Ishikawa (cell line): ENCODE data around the gene SNORC.

Experiments used
- CEBPB ChIP-seq: IDR thresholded peaks from 2 replicates; pipeline ENCODE4 v1.6.1; 2012
- CREB1 ChIP-seq: IDR thresholded peaks from 2 replicates; pipeline ENCODE4 v1.6.1; 2012; ENCODE audit warnings: low read depth
- NFIC ChIP-seq: IDR thresholded peaks from 2 replicates; pipeline ENCODE4 v1.6.1; 2012
- RAD21 ChIP-seq: IDR thresholded peaks from 2 replicates; pipeline ENCODE4 v1.6.1; 2012; ENCODE audit warnings: low read depth
- TAF1 ChIP-seq: IDR thresholded peaks from 2 replicates; pipeline ENCODE4 v1.6.1; 2012; ENCODE audit warnings: low read depth, mild to moderate bottlenecking
- TCF12 ChIP-seq: IDR thresholded peaks from 2 replicates; pipeline ENCODE4 v1.6.1; 2012; ENCODE audit warnings: low read depth
- TEAD4 ChIP-seq: IDR thresholded peaks from 2 replicates; pipeline ENCODE4 v1.6.1; 2012
- YY1 ChIP-seq: IDR thresholded peaks from 2 replicates; pipeline ENCODE4 v1.6.1; 2012; ENCODE audit warnings: low read depth
- TF ChIP-seq, protein P1 (sequence below): IDR thresholded peaks from 2 replicates; pipeline ENCODE4 v1.6.1; 2012; ENCODE audit warnings: low read depth, mild to moderate bottlenecking
- TF ChIP-seq, protein P2 (sequence below): IDR thresholded peaks from 2 replicates; pipeline ENCODE4 v1.6.1; 2012

DNA sequence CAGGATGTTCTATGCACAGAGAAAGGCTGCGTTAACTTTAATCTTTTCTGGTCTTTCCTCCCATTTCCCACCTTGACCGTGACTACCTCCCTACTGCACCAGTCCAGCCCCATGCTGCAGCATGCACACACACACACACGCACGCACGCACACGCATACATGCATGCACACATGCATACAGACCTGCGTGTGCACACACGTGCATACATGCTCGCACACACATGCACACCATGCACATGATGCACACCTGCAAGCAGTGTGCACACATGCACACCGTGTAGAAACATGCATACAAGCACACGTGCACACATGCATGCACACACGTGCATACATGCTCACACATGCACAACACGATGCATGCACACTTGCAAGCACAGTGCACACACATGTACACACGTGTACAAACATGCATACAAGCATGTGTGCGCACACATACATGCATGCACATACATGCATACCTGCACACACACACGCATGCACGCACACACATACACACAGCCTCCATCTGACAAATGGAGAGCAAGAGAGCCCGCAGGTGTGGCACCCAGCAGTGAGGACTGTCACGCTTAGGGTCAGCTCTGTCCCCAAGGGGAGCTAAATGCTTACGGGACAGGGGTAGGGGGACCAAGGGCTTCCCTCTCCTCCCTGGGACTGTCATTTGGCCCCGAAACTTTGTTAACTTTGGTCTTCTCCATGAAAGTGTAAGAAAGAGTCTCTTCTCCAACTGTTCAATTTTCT is 18.2 kb downstream of the SNORC start:
- TF ChIP-seq, protein P1, sequence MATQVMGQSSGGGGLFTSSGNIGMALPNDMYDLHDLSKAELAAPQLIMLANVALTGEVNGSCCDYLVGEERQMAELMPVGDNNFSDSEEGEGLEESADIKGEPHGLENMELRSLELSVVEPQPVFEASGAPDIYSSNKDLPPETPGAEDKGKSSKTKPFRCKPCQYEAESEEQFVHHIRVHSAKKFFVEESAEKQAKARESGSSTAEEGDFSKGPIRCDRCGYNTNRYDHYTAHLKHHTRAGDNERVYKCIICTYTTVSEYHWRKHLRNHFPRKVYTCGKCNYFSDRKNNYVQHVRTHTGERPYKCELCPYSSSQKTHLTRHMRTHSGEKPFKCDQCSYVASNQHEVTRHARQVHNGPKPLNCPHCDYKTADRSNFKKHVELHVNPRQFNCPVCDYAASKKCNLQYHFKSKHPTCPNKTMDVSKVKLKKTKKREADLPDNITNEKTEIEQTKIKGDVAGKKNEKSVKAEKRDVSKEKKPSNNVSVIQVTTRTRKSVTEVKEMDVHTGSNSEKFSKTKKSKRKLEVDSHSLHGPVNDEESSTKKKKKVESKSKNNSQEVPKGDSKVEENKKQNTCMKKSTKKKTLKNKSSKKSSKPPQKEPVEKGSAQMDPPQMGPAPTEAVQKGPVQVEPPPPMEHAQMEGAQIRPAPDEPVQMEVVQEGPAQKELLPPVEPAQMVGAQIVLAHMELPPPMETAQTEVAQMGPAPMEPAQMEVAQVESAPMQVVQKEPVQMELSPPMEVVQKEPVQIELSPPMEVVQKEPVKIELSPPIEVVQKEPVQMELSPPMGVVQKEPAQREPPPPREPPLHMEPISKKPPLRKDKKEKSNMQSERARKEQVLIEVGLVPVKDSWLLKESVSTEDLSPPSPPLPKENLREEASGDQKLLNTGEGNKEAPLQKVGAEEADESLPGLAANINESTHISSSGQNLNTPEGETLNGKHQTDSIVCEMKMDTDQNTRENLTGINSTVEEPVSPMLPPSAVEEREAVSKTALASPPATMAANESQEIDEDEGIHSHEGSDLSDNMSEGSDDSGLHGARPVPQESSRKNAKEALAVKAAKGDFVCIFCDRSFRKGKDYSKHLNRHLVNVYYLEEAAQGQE: no peak
- no peak for TF ChIP-seq NFIC
- no peak for TF ChIP-seq CEBPB
- no peak for TF ChIP-seq CREB1
- TF ChIP-seq, protein P2, sequence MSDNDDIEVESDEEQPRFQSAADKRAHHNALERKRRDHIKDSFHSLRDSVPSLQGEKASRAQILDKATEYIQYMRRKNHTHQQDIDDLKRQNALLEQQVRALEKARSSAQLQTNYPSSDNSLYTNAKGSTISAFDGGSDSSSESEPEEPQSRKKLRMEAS: no peak
- no peak for TF ChIP-seq TAF1
- TF ChIP-seq RAD21: no peak
- TF ChIP-seq TEAD4: no peak
- no peak for TF ChIP-seq YY1
- TF ChIP-seq TCF12: no peak
